IPS-20b (cell line): Measurements from ENCODE around the gene ABCD3.
"Not testable (repeated sequence)": the region's sequence is repeated elsewhere in the genome, so short reads cannot be mapped to it uniquely, and the experiment has no call there.

Experiments
- H3K27ac ChIP-seq: one replicate; pipeline ENCODE4 v1.5.1; 2013; ENCODE audit warnings: low read length
- H3K27me3 ChIP-seq: 2 replicates; pipeline ENCODE4 v1.6.1; 2013; ENCODE audit warnings: mild to moderate bottlenecking, low read length, inconsistent platforms; ENCODE audit not compliant: insufficient read depth
- H3K36me3 ChIP-seq: 2 replicates; pipeline ENCODE4 v1.6.1; 2013; ENCODE audit warnings: low read depth, mild to moderate bottlenecking, inconsistent platforms, low read length, moderate library complexity; ENCODE audit not compliant: insufficient read depth
- H3K4me1 ChIP-seq: 2 replicates; pipeline ENCODE4 v1.6.1; 2013; ENCODE audit warnings: mild to moderate bottlenecking, control low read depth, inconsistent platforms, low read length, moderate library complexity; ENCODE audit not compliant: insufficient read depth
- H3K4me3 ChIP-seq: 2 replicates; pipeline ENCODE4 v1.5.1; 2013; ENCODE audit warnings: mild to moderate bottlenecking, low read length, inconsistent platforms
- H3K9ac ChIP-seq: 2 replicates; pipeline ENCODE4 v1.6.1; 2013; ENCODE audit warnings: low read depth, mild to moderate bottlenecking, inconsistent platforms, low read length, moderate library complexity
- H3K9me3 ChIP-seq: 2 replicates; pipeline ENCODE4 v1.6.1; 2013; ENCODE audit warnings: mild to moderate bottlenecking, low read depth, low read length, inconsistent platforms; ENCODE audit not compliant: insufficient read depth

Gene ABCD3

GRCh38 chr1:94417728-94417977 is 536 bp upstream of the ABCD3 start:
- Histone ChIP-seq H3K9ac (peak overlapping the region; percentile 73), H3K27me3 (peaks cover 27% of the 10 kb centered on the region), H3K4me3 (peak overlapping the region; percentile 84), H3K27ac (no peak overlapping the region), H3K36me3 (no peaks in the 10 kb centered on the region), H3K4me1 (0 out of 2 replicates have a peak, but pooled peaks cover 2% of the 10 kb centered on the region), H3K9me3 (no peaks in the 10 kb centered on the region)

- Histone ChIP-seq H3K9ac (peak overlapping the region; percentile 68), H3K9me3 (no peaks in the 10 kb centered on the region), H3K4me1 (0 out of 2 replicates have a peak, but pooled peaks cover 2% of the 10 kb centered on the region), H3K27me3 (peaks cover 27% of the 10 kb centered on the region), H3K36me3 (no peaks in the 10 kb centered on the region), H3K27ac (no peak overlapping the region), H3K4me3 (peak overlapping the region; percentile 84)
These were observed 771 bp downstream of the ABCD3 start for GRCh38 chr1:94418664-94419655.

GRCh38 chr1:94422115-94422820 is 4.1 kb downstream of the ABCD3 start:
- no peak overlapping the region for H3K27ac ChIP-seq
- peaks cover 21% of the 10 kb centered on the region for H3K27me3 ChIP-seq
- no peak overlapping the region for H3K4me3 ChIP-seq
- H3K9ac ChIP-seq: no peak overlapping the region
- H3K36me3 ChIP-seq: no peaks in the 10 kb centered on the region
- H3K9me3 ChIP-seq: no peaks in the 10 kb centered on the region
- H3K4me1 ChIP-seq: peaks cover 2% of the 10 kb centered on the region; the same call in 1 of the 2 replicates

- no peak overlapping the region for H3K9ac ChIP-seq
- no peaks in the 10 kb centered on the region; the same call in 1 of the 2 replicates for H3K9me3 ChIP-seq
- H3K27me3 ChIP-seq: no peaks in the 10 kb centered on the region
- H3K27ac ChIP-seq: no peak overlapping the region
- H3K4me1 ChIP-seq: no peaks in the 10 kb centered on the region; the same call in 1 of the 2 replicates
- H3K36me3 ChIP-seq: no peaks in the 10 kb centered on the region
- no peak overlapping the region for H3K4me3 ChIP-seq
These were observed 7.8 kb downstream of the ABCD3 start for GRCh38 chr1:94425821-94426484.

GRCh38 chr1:94426485-94426870 is 8.3 kb downstream of the ABCD3 start:
- H3K36me3 ChIP-seq, H3K27me3 ChIP-seq, H3K9ac ChIP-seq, H3K9me3 ChIP-seq, H3K4me3 ChIP-seq, H3K27ac ChIP-seq, H3K4me1 ChIP-seq: not testable (repeated sequence)

GRCh38 chr1:94428441-94428840 is 10.3 kb downstream of the ABCD3 start:
- H3K4me1 ChIP-seq: no peaks in the 10 kb centered on the region; the same call in 1 of the 2 replicates
- no peak overlapping the region for H3K27ac ChIP-seq
- H3K36me3 ChIP-seq: no peaks in the 10 kb centered on the region
- no peak overlapping the region for H3K4me3 ChIP-seq
- no peaks in the 10 kb centered on the region; the same call in 1 of the 2 replicates for H3K9me3 ChIP-seq
- H3K27me3 ChIP-seq: no peaks in the 10 kb centered on the region
- no peak overlapping the region for H3K9ac ChIP-seq

GRCh38 chr1:94428927-94429528 is 10.8 kb downstream of the ABCD3 start:
- H3K36me3 ChIP-seq, H3K9ac ChIP-seq, H3K27ac ChIP-seq, H3K27me3 ChIP-seq, H3K4me3 ChIP-seq, H3K9me3 ChIP-seq, H3K4me1 ChIP-seq: not testable (repeated sequence)

GRCh38 chr1:94430066-94430465 is 11.9 kb downstream of the ABCD3 start:
- H3K9ac ChIP-seq, H3K27ac ChIP-seq, H3K4me1 ChIP-seq, H3K36me3 ChIP-seq, H3K9me3 ChIP-seq, H3K27me3 ChIP-seq, H3K4me3 ChIP-seq: not testable (repeated sequence)

- no peak overlapping the region for H3K9ac ChIP-seq
- no peak overlapping the region for H3K4me3 ChIP-seq
- no peak overlapping the region for H3K27ac ChIP-seq
- no peaks in the 10 kb centered on the region for H3K36me3 ChIP-seq
- H3K4me1 ChIP-seq: no peaks in the 10 kb centered on the region
- peaks cover 2% of the 10 kb centered on the region for H3K9me3 ChIP-seq
- H3K27me3 ChIP-seq: no peaks in the 10 kb centered on the region
These were observed 15.7 kb downstream of the ABCD3 start for GRCh38 chr1:94433866-94434265.

- Histone ChIP-seq H3K4me1 (no peaks in the 10 kb centered on the region), H3K9ac (no peak overlapping the region), H3K9me3 (peaks cover 2% of the 10 kb centered on the region; the same call in 1 of the 2 replicates), H3K27ac (no peak overlapping the region), H3K4me3 (no peak overlapping the region), H3K27me3 (no peaks in the 10 kb centered on the region), H3K36me3 (no peaks in the 10 kb centered on the region)
These were observed 16.3 kb downstream of the ABCD3 start for GRCh38 chr1:94434365-94435045.

- no peaks in the 10 kb centered on the region for H3K4me1 ChIP-seq
- no peak overlapping the region for H3K9ac ChIP-seq
- no peaks in the 10 kb centered on the region for H3K27me3 ChIP-seq
- H3K36me3 ChIP-seq: no peaks in the 10 kb centered on the region
- H3K4me3 ChIP-seq: no peak overlapping the region
- no peak overlapping the region for H3K27ac ChIP-seq
- H3K9me3 ChIP-seq: peaks cover 12% of the 10 kb centered on the region
These were observed 20.6 kb downstream of the ABCD3 start for GRCh38 chr1:94438692-94439276.
